H9 (cell line): ENCODE results near the gene PDGFRB. TPM values are rescaled to one million over a fixed set of nuclear protein-coding genes. Genes with fewer than 3 reads are reported as not detected.

Source experiments
- DNase-seq: peaks from one replicate; pipeline ENCODE4 v3.0.0-alpha.2; 2017
- H2AFZ ChIP-seq: one replicate; pipeline ENCODE4 v1.6.1; 2013; ENCODE audit warnings: mild to moderate bottlenecking, low read length, control low read depth, moderate library complexity
- H2AK5ac ChIP-seq: 2 replicates; pipeline ENCODE4 v1.6.1; 2013; ENCODE audit warnings: low read length, control low read depth, mixed read lengths; ENCODE audit not compliant: insufficient read length
- H2BK120ac ChIP-seq: one replicate; pipeline ENCODE4 v1.6.1; 2013; ENCODE audit warnings: low read depth, mild to moderate bottlenecking, low read length, control low read depth, inconsistent platforms; ENCODE audit not compliant: poor library complexity, severe bottlenecking
- H2BK12ac ChIP-seq: 2 replicates; pipeline ENCODE4 v1.6.1; 2013; ENCODE audit warnings: low read length, control low read depth, mixed read lengths, low read depth; ENCODE audit not compliant: insufficient read length
- H2BK15ac ChIP-seq: 2 replicates; pipeline ENCODE4 v1.6.1; 2013; ENCODE audit warnings: low read depth, low read length, control low read depth
- H2BK20ac ChIP-seq: one replicate; pipeline ENCODE4 v1.6.1; 2013; ENCODE audit warnings: low read depth, mild to moderate bottlenecking, low read length, control low read depth, inconsistent platforms; ENCODE audit not compliant: poor library complexity, severe bottlenecking
- H2BK5ac ChIP-seq: 2 replicates; pipeline ENCODE4 v1.6.1; 2013; ENCODE audit warnings: low read length, control low read depth, mixed read lengths; ENCODE audit not compliant: insufficient read length
- H3K14ac ChIP-seq: 2 replicates; pipeline ENCODE4 v1.6.1; 2013; ENCODE audit warnings: low read length, control low read depth; ENCODE audit not compliant: insufficient read depth
- H3K18ac ChIP-seq: 2 replicates; pipeline ENCODE4 v1.6.1; 2013; ENCODE audit warnings: low read depth, mild to moderate bottlenecking, mixed read lengths, low read length, control low read depth; ENCODE audit not compliant: insufficient read length
- H3K23ac ChIP-seq: 2 replicates; pipeline ENCODE4 v1.6.1; 2013; ENCODE audit warnings: low read length, control low read depth, mixed read lengths, low read depth; ENCODE audit not compliant: insufficient read length
- H3K23me2 ChIP-seq: 2 replicates; pipeline ENCODE4 v1.6.1; 2013; ENCODE audit warnings: low read depth, mild to moderate bottlenecking, mixed read lengths, low read length, control low read depth; ENCODE audit not compliant: insufficient read length, poor library complexity, severe bottlenecking
- H3K27ac ChIP-seq: 2 replicates; pipeline ENCODE4 v1.5.1; 2013; ENCODE audit warnings: low read length, control low read depth, mixed read lengths, low read depth; ENCODE audit not compliant: insufficient read length
- H3K27me3 ChIP-seq: 2 replicates; pipeline ENCODE4 v1.6.1; 2013; ENCODE audit warnings: low read length, control low read depth, inconsistent platforms; ENCODE audit not compliant: insufficient read depth
- H3K4ac ChIP-seq: 2 replicates; pipeline ENCODE4 v1.6.1; 2013; ENCODE audit warnings: low read depth, mild to moderate bottlenecking, control low read depth, inconsistent platforms, low read length, moderate library complexity
- H3K4me1 ChIP-seq: 2 replicates; pipeline ENCODE4 v1.6.1; 2013; ENCODE audit warnings: low read length, control low read depth, inconsistent platforms; ENCODE audit not compliant: insufficient read depth
- H3K4me2 ChIP-seq: 2 replicates; pipeline ENCODE4 v1.6.1; 2013; ENCODE audit warnings: low read length, control low read depth, mixed read lengths; ENCODE audit not compliant: insufficient read length, insufficient read depth
- H3K56ac ChIP-seq: 2 replicates; pipeline ENCODE4 v1.6.1; 2013; ENCODE audit warnings: low read depth, mild to moderate bottlenecking, mixed read lengths, low read length, control low read depth; ENCODE audit not compliant: insufficient read length
- H3K79me1 ChIP-seq: 2 replicates; pipeline ENCODE4 v1.6.1; 2013; ENCODE audit warnings: low read depth, mild to moderate bottlenecking, moderate library complexity, low read length, control low read depth, inconsistent platforms; ENCODE audit not compliant: insufficient read depth, poor library complexity, severe bottlenecking
- H3K79me2 ChIP-seq: 2 replicates; pipeline ENCODE4 v1.6.1; 2013; ENCODE audit warnings: low read length, control low read depth, inconsistent platforms; ENCODE audit not compliant: insufficient read depth
- H3K9ac ChIP-seq: 2 replicates; pipeline ENCODE4 v1.6.1; 2013; ENCODE audit warnings: low read length, control low read depth, mixed read lengths; ENCODE audit not compliant: insufficient read length; ENCODE audit errors: extremely low read depth
- H3K9me3 ChIP-seq: one replicate; pipeline ENCODE4 v1.6.1; 2013; ENCODE audit warnings: low read depth, low read length, inconsistent platforms; ENCODE audit not compliant: control insufficient read depth
- H3T11ph ChIP-seq: one replicate; pipeline ENCODE4 v1.6.1; 2013; ENCODE audit warnings: mild to moderate bottlenecking, low read length, control low read depth, inconsistent platforms
- H4K20me1 ChIP-seq: one replicate; pipeline ENCODE4 v1.6.1; 2013; ENCODE audit not compliant: control insufficient read depth, insufficient read length, insufficient read depth
- H4K5ac ChIP-seq: 2 replicates; pipeline ENCODE4 v1.6.1; 2013; ENCODE audit warnings: low read depth, mild to moderate bottlenecking, mixed read lengths, low read length, control low read depth; ENCODE audit not compliant: insufficient read length
- H4K8ac ChIP-seq: replicated peaks from 2 replicates; pipeline ENCODE4 v1.6.1; 2013; ENCODE audit warnings: low read length, control low read depth, mixed read lengths, low read depth; ENCODE audit not compliant: insufficient read length
- H4K91ac ChIP-seq: 2 replicates; pipeline ENCODE4 v1.6.1; 2013; ENCODE audit warnings: low read depth, mild to moderate bottlenecking, moderate library complexity, mixed read lengths, low read length, control low read depth; ENCODE audit not compliant: insufficient read length
- H3K27ac Mint-ChIP-seq, 3 experiments: 2 replicates in 2 of 3; 3 replicates in 1 of 3; pipeline ENCODE4 v1.8.0; 2020 to 2021; ENCODE audit warnings: mixed read lengths in 3 of 3, mild to moderate bottlenecking in 1 of 3, moderate library complexity in 1 of 3
- H3K27me3 Mint-ChIP-seq: 2 replicates; pipeline ENCODE4 v1.8.0; 2021; ENCODE audit warnings: low read depth, mild to moderate bottlenecking, moderate library complexity, mixed read lengths
- H3K36me3 Mint-ChIP-seq, 3 experiments: 2 replicates in 2 of 3; 3 replicates in 1 of 3; pipeline ENCODE4 v1.8.0; 2020 to 2021; ENCODE audit warnings: low read depth in 3 of 3, mixed read lengths in 3 of 3; ENCODE audit not compliant: insufficient read depth in 1 of 3
- H3K4me1 Mint-ChIP-seq, 2 experiments: 2 replicates each; pipeline ENCODE4 v1.8.0; 2020; ENCODE audit warnings: mixed read lengths in 2 of 2
- H3K4me3 Mint-ChIP-seq, 2 experiments: 2 replicates in 1 of 2; 3 replicates in 1 of 2; pipeline ENCODE4 v1.8.0; 2020 to 2021; ENCODE audit warnings: mild to moderate bottlenecking in 2 of 2, mixed read lengths in 2 of 2, moderate library complexity in 1 of 2
- H3K9me3 Mint-ChIP-seq, 2 experiments: 2 replicates in 1 of 2; 3 replicates in 1 of 2; pipeline ENCODE4 v1.8.0; 2020; ENCODE audit warnings: mild to moderate bottlenecking in 2 of 2, mixed read lengths in 2 of 2, moderate library complexity in 1 of 2
- WGBS: extraction: QIAGEN DNeasy Blood & Tissue Kit; methylation state at CpG from one replicate; pipeline ENCODE4 v1.1.7; 2013; ENCODE audit warnings: missing lambda C conversion rate, low lambda C conversion rate, mixed read lengths; ENCODE audit not compliant: insufficient read length; ENCODE audit errors: extremely low coverage; 5-methylcytosine and 5-hydroxymethylcytosine counted together
- total RNA-seq: library from RNA; stranded (reverse); gene quantifications from 2 replicates; pipeline ENCODE4 v1.2.1, GENCODE V29; 2021
- TF ChIP-seq, protein P1 (sequence below): fragments of 200-600 bp; sonication (generic); conservative IDR thresholded peaks from 3 replicates; pipeline ENCODE4 v1.8.0; 2021; ENCODE audit warnings: antibody characterized with exemption, mild to moderate bottlenecking

PDGFRB gene
- total RNA-seq, 1 experiment from 2014 or later: 2.2 TPM

GRCh38 chr5:150146862-150147601 lies 8.6 kb downstream of the PDGFRB start:
- no CpG with 5 or more reads among the region's 14 CpGs for WGBS
- peaks cover 21 to 27% of the 10 kb centered on the region in 2 experiments for H3K4me1 Mint-ChIP-seq

More at GRCh38 chr5:150146862-150147601, 8.6 kb downstream of the PDGFRB start:
- H3K18ac ChIP-seq: no peak overlapping the region
- no peak overlapping the region for H3K4me2 ChIP-seq
- no peaks in the 10 kb centered on the region for H3K9me3 ChIP-seq
- no peak overlapping the region for H2BK12ac ChIP-seq
- H4K8ac ChIP-seq: no peak overlapping the region
- H2BK15ac ChIP-seq: no peak overlapping the region
- no peak overlapping the region for H4K91ac ChIP-seq
- H3K14ac ChIP-seq: no peak overlapping the region
- H2AFZ ChIP-seq: no peak overlapping the region
- no peak overlapping the region for H2BK120ac ChIP-seq
- no peak overlapping the region for H4K5ac ChIP-seq
- H3K36me3 Mint-ChIP-seq: no peaks in the 10 kb centered on the region
- DNase-seq: no peak
- no peak overlapping the region for H3T11ph ChIP-seq
- H3K56ac ChIP-seq: no peak overlapping the region
- no peaks in the 10 kb centered on the region for H3K23me2 ChIP-seq
- no peak overlapping the region for H2BK20ac ChIP-seq
- no peaks in the 10 kb centered on the region for H3K79me2 ChIP-seq
- H3K27ac Mint-ChIP-seq: no peak overlapping the region
- H3K27ac ChIP-seq: no peak overlapping the region
- peaks cover 6% of the 10 kb centered on the region; the same call in 1 of the 2 replicates for H3K27me3 Mint-ChIP-seq
- H3K9ac ChIP-seq: no peak overlapping the region
- H4K20me1 ChIP-seq: no peaks in the 10 kb centered on the region
- no peak overlapping the region for H3K4me3 Mint-ChIP-seq
- no peaks in the 10 kb centered on the region for H3K9me3 Mint-ChIP-seq
- TF ChIP-seq, protein P1, sequence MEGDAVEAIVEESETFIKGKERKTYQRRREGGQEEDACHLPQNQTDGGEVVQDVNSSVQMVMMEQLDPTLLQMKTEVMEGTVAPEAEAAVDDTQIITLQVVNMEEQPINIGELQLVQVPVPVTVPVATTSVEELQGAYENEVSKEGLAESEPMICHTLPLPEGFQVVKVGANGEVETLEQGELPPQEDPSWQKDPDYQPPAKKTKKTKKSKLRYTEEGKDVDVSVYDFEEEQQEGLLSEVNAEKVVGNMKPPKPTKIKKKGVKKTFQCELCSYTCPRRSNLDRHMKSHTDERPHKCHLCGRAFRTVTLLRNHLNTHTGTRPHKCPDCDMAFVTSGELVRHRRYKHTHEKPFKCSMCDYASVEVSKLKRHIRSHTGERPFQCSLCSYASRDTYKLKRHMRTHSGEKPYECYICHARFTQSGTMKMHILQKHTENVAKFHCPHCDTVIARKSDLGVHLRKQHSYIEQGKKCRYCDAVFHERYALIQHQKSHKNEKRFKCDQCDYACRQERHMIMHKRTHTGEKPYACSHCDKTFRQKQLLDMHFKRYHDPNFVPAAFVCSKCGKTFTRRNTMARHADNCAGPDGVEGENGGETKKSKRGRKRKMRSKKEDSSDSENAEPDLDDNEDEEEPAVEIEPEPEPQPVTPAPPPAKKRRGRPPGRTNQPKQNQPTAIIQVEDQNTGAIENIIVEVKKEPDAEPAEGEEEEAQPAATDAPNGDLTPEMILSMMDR: no peak
- H3K27me3 ChIP-seq: no peaks in the 10 kb centered on the region
- no peak overlapping the region for H2AK5ac ChIP-seq
- H3K79me1 ChIP-seq: no peaks in the 10 kb centered on the region
- no peak overlapping the region for H2BK5ac ChIP-seq
- H3K4ac ChIP-seq: no peak overlapping the region
- H3K23ac ChIP-seq: no peak overlapping the region
- peaks cover 5% of the 10 kb centered on the region; the same call in 1 of the 2 replicates for H3K4me1 ChIP-seq
